Measurements from ENCODE around the gene OOEP. TPM values are rescaled to one million over a fixed set of nuclear protein-coding genes. Genes with fewer than 3 reads are reported as not detected.

OOEP gene
- not detected in 5 replicates for total RNA-seq (2022; extraction: Qiagen RNA extraction)

GRCh38 chr6:73369563-73369962 lies at the start of gene OOEP:
OOEP (minus strand) TSS chr6:73369897; CDS start chr6:73369792, 105 bp downstream.

GRCh38 chr6:73394577-73395354 lies 25.1 kb upstream of the OOEP start, which contains the start of gene DDX43:
DDX43 (plus strand) TSS chr6:73394828; CDS start chr6:73394906, 78 bp downstream.

DNA sequence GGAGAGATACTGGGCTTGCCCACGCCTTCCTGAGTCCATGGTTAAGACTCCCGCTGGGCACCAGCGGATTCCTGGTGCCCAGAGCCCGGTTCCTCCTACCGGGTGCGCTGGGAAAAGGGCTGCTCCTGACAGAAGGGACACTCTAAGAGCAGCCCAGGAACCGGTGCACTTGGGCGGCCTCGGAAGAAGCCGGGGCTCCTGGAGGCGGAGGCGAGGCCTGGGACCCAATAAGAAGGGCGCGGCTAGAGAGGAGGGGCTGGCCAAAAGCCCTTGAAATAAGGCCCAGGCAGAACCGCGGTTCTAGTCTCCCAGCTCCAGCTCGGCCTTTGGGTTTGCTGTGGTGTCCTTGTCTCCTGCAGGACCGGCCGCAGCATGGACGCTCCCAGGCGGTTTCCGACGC lies 7.3 kb downstream of the OOEP start, which contains the start of gene KHDC3L:
TSS of gene KHDC3L (plus strand) at position 301 of the 400 bp plus-strand sequence. CDS start at position 373, 72 bp downstream.

GRCh38 chr6:73353636-73354593 lies 15.8 kb downstream of the OOEP start, which contains the start of gene DPPA5:
DPPA5 (minus strand) TSS chr6:73354276; CDS start chr6:73354225, 51 bp downstream.

Other genes with a start within 250 kb of the OOEP start
- 0.25 to 0.41 TPM (median 0.28 TPM) in 3 of 5 replicates, not detected in the others for gene KHDC1L, start 144.4 kb downstream of the OOEP start, total RNA-seq (2022; extraction: Qiagen RNA extraction)
- 2.7 to 4.2 TPM (median 3.4 TPM) in 5 replicates for gene KHDC1, start 106.7 kb downstream of the OOEP start, total RNA-seq (2022; extraction: Qiagen RNA extraction)
- not detected in 5 replicates for gene DPPA5, start 15.6 kb downstream of the OOEP start, total RNA-seq (2022; extraction: Qiagen RNA extraction)
- not detected in 5 replicates for gene KHDC3L, start 7.2 kb downstream of the OOEP start, total RNA-seq (2022; extraction: Qiagen RNA extraction)
- not detected in 5 replicates for gene DDX43, start 24.9 kb upstream of the OOEP start, total RNA-seq (2022; extraction: Qiagen RNA extraction)
- gene CGAS, start 82.4 kb upstream of the OOEP start, total RNA-seq (2022; extraction: Qiagen RNA extraction): 3.3 to 4.5 TPM (median 4.1 TPM) in 5 replicates
- gene MTO1, start 91.8 kb upstream of the OOEP start, total RNA-seq (2022; extraction: Qiagen RNA extraction): 9.1 to 11.4 TPM (median 9.7 TPM) in 5 replicates
- 7,393 to 8,340 TPM (median 7,492 TPM) in 5 replicates for gene EEF1A1, start 151.1 kb upstream of the OOEP start, total RNA-seq (2022; extraction: Qiagen RNA extraction)